WTC11 (cell line): ENCODE data around the gene STK32C. TPM values are rescaled to one million over a fixed set of nuclear protein-coding genes. Genes with fewer than 3 reads are reported as not detected.

ENCODE experiments used
- ATAC-seq: fragments of 200-7000 bp; cut with Tn5 transposase; 2 replicates; pipeline ENCODE4 v1.10.0; 2021; ENCODE audit warnings: mild to moderate bottlenecking, moderate library complexity
- CTCF ChIA-PET: fragments of 300-600 bp; sonication (Branson Sonifier 250); formaldehyde crosslinking; loops from one replicate; lab custom pipeline; 2021; ENCODE audit warnings: antibody characterized with exemption; lab: Charles Lee
- POLR2A ChIA-PET: fragments of 350-600 bp; sonication (Branson Sonifier 250); formaldehyde crosslinking; loops from one replicate; lab custom pipeline; 2021; ENCODE audit warnings: antibody characterized with exemption; lab: Charles Lee
- DNase-seq: peaks from one replicate; pipeline ENCODE4 v3.0.0; 2021; ENCODE audit warnings: low spot score
- H3K27ac Mint-ChIP-seq: 2 replicates; pipeline ENCODE4 v1.8.0; 2021; ENCODE audit warnings: mixed read lengths
- H3K27me3 Mint-ChIP-seq: 2 replicates; pipeline ENCODE4 v1.8.0; 2021; ENCODE audit warnings: low read depth, mild to moderate bottlenecking, moderate library complexity, mixed read lengths
- H3K36me3 Mint-ChIP-seq: 2 replicates; pipeline ENCODE4 v1.8.0; 2021; ENCODE audit warnings: mixed read lengths
- H3K4me1 Mint-ChIP-seq: 2 replicates; pipeline ENCODE4 v1.8.0; 2022; ENCODE audit warnings: mixed read lengths
- H3K4me3 Mint-ChIP-seq: 2 replicates; pipeline ENCODE4 v1.8.0; 2021; ENCODE audit warnings: mild to moderate bottlenecking, moderate library complexity, mixed read lengths
- H3K9me3 Mint-ChIP-seq: 2 replicates; pipeline ENCODE4 v1.8.0; 2021; ENCODE audit warnings: mixed read lengths
- AFF4 ChIP-seq: sonication (generic); formaldehyde crosslinking; IDR thresholded peaks from 2 replicates; pipeline ENCODE4 v1.8.1; 2023; ENCODE audit warnings: mild to moderate bottlenecking, missing genetic modification reagents, borderline replicate concordance
- ATF2 ChIP-seq: sonication (generic); formaldehyde crosslinking; IDR thresholded peaks from 2 replicates; pipeline ENCODE4 v1.8.1; 2022; ENCODE audit warnings: low read depth, missing genetic modification reagents, borderline replicate concordance
- ATF6 ChIP-seq: sonication (generic); formaldehyde crosslinking; IDR thresholded peaks from 2 replicates; pipeline ENCODE4 v1.8.1; 2023; ENCODE audit warnings: mild to moderate bottlenecking, missing genetic modification reagents
- HMGA2 ChIP-seq: fragments of 250-450 bp; sonication (Bioruptor Pico); IDR thresholded peaks from 2 replicates; pipeline ENCODE4 v1.4.0; 2021; ENCODE audit warnings: mild to moderate bottlenecking, moderate library complexity
- MXD4 ChIP-seq: fragments of 250-450 bp; sonication (Bioruptor Pico); IDR thresholded peaks from 2 replicates; pipeline ENCODE4 v1.8.0; 2021; ENCODE audit warnings: mild to moderate bottlenecking, moderate library complexity, borderline replicate concordance
- MYBL2 ChIP-seq: sonication (generic); formaldehyde crosslinking; IDR thresholded peaks from 2 replicates; pipeline ENCODE4 v1.8.1; 2023; ENCODE audit warnings: mild to moderate bottlenecking, moderate library complexity, missing genetic modification reagents
- ZBTB21 ChIP-seq: sonication (generic); formaldehyde crosslinking; IDR thresholded peaks from 2 replicates; pipeline ENCODE4 v1.8.1; 2023; ENCODE audit warnings: mild to moderate bottlenecking, missing genetic modification reagents, borderline replicate concordance
- ZNF138 ChIP-seq: sonication (generic); formaldehyde crosslinking; conservative IDR thresholded peaks from 2 replicates; pipeline ENCODE4 v1.8.1; 2022; ENCODE audit warnings: mild to moderate bottlenecking, moderate library complexity, missing genetic modification reagents
- ZNF232 ChIP-seq: sonication (generic); formaldehyde crosslinking; IDR thresholded peaks from 2 replicates; pipeline ENCODE4 v1.8.0; 2022; ENCODE audit warnings: mild to moderate bottlenecking, missing genetic modification reagents
- ZNF317 ChIP-seq: sonication (generic); formaldehyde crosslinking; IDR thresholded peaks from 2 replicates; pipeline ENCODE4 v1.8.1; 2023; ENCODE audit warnings: low read depth, mild to moderate bottlenecking, moderate library complexity, missing genetic modification reagents, borderline replicate concordance
- total RNA-seq: library from RNA; stranded (reverse); gene quantifications from 3 replicates; pipeline ENCODE4 v1.2.3, GENCODE V29; 2021
- TF ChIP-seq, protein P1 (sequence below): fragments of 250-450 bp; sonication (Bioruptor Pico); IDR thresholded peaks from 2 replicates; pipeline ENCODE4 v2.1.2; 2022; ENCODE audit warnings: mild to moderate bottlenecking, moderate library complexity
- TF ChIP-seq, protein P2 (sequence below): sonication (generic); formaldehyde crosslinking; IDR thresholded peaks from 2 replicates; pipeline ENCODE4 v1.8.1; 2022; ENCODE audit warnings: mild to moderate bottlenecking, moderate library complexity, missing genetic modification reagents
- TF ChIP-seq, protein P3 (sequence below): sonication (generic); formaldehyde crosslinking; IDR thresholded peaks from 2 replicates; pipeline ENCODE4 v1.8.1; 2022; ENCODE audit warnings: low read depth, mild to moderate bottlenecking, moderate library complexity, missing genetic modification reagents, borderline replicate concordance

STK32C gene
- total RNA-seq, 1 experiment from 2014 or later, result 20.7 TPM

- TF ChIP-seq AFF4 (CRISPR knock-in tag) (no peak), ZNF138 (CRISPR knock-in tag) (no peak)
- TF ChIP-seq, all 79 proteins: peak for 0
These were observed 20.4 kb upstream of the STK32C start (continued) for GRCh38 chr10:132328106-132328505.

DNA sequence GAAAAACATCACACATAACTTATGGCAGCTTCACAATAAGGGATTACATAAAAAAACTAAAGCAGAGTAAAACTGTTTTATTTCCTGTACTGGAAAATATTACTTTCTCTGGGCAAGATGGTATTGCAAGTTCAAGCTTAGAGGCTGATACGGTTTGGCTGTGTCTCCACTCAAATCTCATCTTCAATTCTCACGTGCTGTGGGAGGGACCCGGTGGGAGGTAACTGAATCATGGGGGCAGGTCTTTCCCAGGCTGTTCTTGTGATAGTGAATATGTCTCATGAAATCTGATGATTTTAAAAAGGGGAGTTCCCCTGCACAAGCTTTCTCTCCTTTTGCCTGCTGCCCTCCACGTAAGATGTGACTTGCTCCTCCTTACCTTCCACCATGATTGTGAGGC is 19.2 kb upstream of the STK32C start:
- peaks cover 32% of the 10 kb centered on the region for H3K36me3 Mint-ChIP-seq

DNA sequence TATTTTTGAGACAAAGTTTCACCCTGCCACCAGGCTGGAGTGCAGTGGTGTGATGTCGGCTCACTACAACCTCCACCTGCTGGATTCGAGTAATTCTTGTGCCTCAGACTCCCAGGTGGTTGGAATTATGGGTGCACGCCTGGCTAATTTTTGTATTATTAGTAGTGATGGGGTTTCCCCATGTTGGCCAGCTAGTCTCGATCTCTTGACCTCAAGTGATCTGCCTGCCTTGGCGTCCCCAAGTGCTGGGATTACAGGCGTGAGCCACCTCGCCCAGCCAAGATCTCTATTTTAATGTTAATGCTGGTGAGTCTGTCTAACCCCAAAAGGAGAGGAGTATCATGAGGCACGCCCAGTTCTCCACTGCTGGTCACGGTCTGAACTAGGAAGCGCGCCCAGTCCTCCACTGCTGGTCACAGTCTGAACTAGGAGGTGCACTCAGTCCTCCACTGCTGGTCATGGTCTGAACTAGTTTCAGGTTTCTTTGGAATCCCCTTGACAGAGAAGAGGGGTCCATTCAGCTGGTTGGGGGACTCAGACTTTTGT is 18.7 kb upstream of the STK32C start:
- no peak for DNase-seq
- ATAC-seq, result no peak
- Mint-ChIP-seq H3K36me3 (peaks cover 32% of the 10 kb centered on the region), H3K27me3 (no peaks in the 10 kb centered on the region), H3K9me3 (0 out of 2 replicates have a peak, but pooled peaks cover 12% of the 10 kb centered on the region), H3K4me3 (no peak overlapping the region), H3K4me1 (peaks cover 30% of the 10 kb centered on the region), H3K27ac (no peak overlapping the region)
- POLR2A ChIA-PET, result no interaction called here
- TF ChIP-seq AFF4 (CRISPR knock-in tag) (no peak), MXD4 (CRISPR knock-in tag) (no peak)
- CTCF ChIA-PET, result no interaction called here

More for the DNA sequence above, 19.2 kb upstream of the STK32C start:
- TF ChIP-seq, protein P1, sequence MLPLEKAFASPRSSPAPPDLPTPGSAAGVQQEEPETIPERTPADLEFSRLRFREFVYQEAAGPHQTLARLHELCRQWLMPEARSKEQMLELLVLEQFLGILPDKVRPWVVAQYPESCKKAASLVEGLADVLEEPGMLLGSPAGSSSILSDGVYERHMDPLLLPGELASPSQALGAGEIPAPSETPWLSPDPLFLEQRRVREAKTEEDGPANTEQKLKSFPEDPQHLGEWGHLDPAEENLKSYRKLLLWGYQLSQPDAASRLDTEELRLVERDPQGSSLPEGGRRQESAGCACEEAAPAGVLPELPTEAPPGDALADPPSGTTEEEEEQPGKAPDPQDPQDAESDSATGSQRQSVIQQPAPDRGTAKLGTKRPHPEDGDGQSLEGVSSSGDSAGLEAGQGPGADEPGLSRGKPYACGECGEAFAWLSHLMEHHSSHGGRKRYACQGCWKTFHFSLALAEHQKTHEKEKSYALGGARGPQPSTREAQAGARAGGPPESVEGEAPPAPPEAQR (CRISPR knock-in tag), result no peak
- TF ChIP-seq, all 79 proteins: peak for 0
- Mint-ChIP-seq H3K4me3 (no peak overlapping the region), H3K9me3 (0 out of 2 replicates have a peak, but pooled peaks cover 12% of the 10 kb centered on the region), H3K27me3 (no peaks in the 10 kb centered on the region), H3K27ac (no peak overlapping the region), H3K4me1 (peaks cover 31% of the 10 kb centered on the region)
- ATAC-seq, result no peak
- ChIA-PET CTCF (no interaction called here), POLR2A (no interaction called here)
- DNase-seq, result no peak

DNA sequence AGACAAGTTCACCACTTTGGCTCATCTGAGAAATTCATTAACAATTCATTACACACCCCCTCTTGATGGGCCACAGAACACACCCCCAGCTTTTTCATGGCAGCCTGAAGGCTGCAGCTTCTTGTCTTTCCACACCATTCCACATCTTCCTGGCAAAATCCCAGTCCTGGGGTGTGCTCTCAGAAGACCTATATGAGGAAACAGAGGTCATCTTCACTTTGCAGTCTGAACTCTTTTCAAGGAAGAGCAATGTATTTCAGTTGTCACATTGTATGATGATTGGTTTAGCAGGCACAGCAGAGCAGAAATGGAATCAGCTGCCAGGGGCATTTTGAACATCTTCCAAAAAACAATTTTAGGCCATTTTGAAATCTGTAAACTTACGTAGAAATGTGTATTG is 16.4 kb upstream of the STK32C start:
- Mint-ChIP-seq H3K36me3 (peaks cover 30% of the 10 kb centered on the region), H3K27ac (no peak overlapping the region), H3K9me3 (0 out of 2 replicates have a peak, but pooled peaks cover 12% of the 10 kb centered on the region), H3K4me1 (peaks cover 12% of the 10 kb centered on the region), H3K27me3 (no peaks in the 10 kb centered on the region), H3K4me3 (no peak overlapping the region)
- POLR2A ChIA-PET, result no interaction called here
- CTCF ChIA-PET, result no interaction called here
- no peak for ATAC-seq
- DNase-seq, result no peak
- TF ChIP-seq ATF2 (CRISPR knock-in tag) (no peak), ZNF232 (CRISPR knock-in tag) (no peak), ZNF138 (CRISPR knock-in tag) (no peak), ATF6 (CRISPR knock-in tag) (no peak), MYBL2 (CRISPR knock-in tag) (no peak), ZBTB21 (CRISPR knock-in tag) (no peak), HMGA2 (CRISPR knock-in tag) (no peak), ZNF317 (no peak)
- TF ChIP-seq, protein P2, sequence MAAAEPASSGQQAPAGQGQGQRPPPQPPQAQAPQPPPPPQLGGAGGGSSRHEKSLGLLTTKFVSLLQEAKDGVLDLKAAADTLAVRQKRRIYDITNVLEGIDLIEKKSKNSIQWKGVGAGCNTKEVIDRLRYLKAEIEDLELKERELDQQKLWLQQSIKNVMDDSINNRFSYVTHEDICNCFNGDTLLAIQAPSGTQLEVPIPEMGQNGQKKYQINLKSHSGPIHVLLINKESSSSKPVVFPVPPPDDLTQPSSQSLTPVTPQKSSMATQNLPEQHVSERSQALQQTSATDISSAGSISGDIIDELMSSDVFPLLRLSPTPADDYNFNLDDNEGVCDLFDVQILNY (CRISPR knock-in tag), result no peak
- TF ChIP-seq, protein P3, sequence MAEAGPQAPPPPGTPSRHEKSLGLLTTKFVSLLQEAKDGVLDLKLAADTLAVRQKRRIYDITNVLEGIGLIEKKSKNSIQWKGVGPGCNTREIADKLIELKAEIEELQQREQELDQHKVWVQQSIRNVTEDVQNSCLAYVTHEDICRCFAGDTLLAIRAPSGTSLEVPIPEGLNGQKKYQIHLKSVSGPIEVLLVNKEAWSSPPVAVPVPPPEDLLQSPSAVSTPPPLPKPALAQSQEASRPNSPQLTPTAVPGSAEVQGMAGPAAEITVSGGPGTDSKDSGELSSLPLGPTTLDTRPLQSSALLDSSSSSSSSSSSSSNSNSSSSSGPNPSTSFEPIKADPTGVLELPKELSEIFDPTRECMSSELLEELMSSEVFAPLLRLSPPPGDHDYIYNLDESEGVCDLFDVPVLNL, result no peak
